OCI-M1 (cell line): ENCODE results near the gene ALAS2.
A peak's percentile ranks its signal among the peaks of the same experiment; 100 is the strongest.
"Not testable (repeated sequence)": the region's sequence is repeated elsewhere in the genome, so short reads cannot be mapped to it uniquely, and the experiment has no call there.

Source experiments
- DNase-seq: peaks from one replicate; lab custom pipeline; 2025; lab: John Stamatoyannopoulos, UW

The ALAS2 gene

GRCh38 chrX:55030271-55031205 is at the start of gene ALAS2:
Gene ALAS2, minus strand, starts transcription at chrX:55030977. Its CDS starts 4,977 bp downstream, at chrX:55026000.
- peak; percentile 68 for DNase-seq

GRCh38 chrX:55074851-55075467 is 44.2 kb upstream of the ALAS2 start, which contains the start of gene PAGE2B:
Gene PAGE2B, plus strand, starts transcription at chrX:55075030. Its CDS starts 1,012 bp downstream, at chrX:55076042.
- DNase-seq, result no peak

DNA sequence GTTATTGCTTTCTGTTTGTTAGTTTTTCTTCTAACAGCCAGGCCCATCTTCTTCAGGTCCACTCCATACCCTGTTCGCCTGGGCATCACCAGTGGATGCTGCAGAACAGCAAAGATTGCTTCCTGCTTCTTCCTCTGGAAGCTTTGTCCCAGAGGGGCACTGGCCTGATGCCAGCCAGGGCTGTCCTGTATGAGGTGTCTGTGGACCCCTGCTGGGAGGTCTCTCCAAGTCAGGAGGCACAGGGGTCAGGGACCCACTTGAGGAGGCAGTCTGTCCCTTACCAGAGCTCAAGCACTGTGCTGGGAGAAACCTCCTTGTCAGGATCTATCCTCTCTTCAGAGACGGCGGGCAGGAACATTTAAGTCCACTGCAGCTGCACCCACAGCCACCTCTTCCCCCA is 41.5 kb upstream of the ALAS2 start:
- no peak for DNase-seq

- DNase-seq, result not testable (repeated sequence)
These were observed 36.4 kb upstream of the ALAS2 start for GRCh38 chrX:55067180-55067579.

DNA sequence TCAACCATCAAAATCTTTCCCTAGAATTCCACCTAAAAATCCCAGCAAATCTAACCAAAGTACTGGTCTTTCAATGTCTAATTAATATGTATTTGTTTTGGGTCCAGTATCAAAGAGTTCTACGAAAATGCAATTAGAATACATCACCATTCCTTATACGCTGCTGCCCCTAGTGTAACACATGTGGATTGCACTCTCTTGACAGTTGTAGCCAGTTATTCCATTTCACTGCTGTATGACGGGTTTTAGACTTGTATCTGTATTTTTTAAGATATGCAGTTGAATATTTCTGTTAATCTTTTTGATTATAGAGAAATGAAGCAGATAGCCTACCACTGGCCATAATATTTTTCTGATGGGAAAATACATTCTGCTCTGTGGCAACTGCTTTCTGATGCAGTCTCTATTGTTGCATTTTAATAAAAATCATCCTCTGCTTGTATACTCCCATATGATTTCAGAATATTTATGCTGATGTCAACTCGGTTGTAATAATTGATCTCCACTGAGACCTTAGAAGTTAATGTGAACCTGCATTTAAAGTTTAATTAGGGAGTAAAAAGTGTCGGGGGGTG is 27.0 kb upstream of the ALAS2 start:
- DNase-seq, result peak; percentile 72

GRCh38 chrX:55056820-55057674 is 26.3 kb upstream of the ALAS2 start:
- DNase-seq, result peak; percentile 58

- DNase-seq, result not testable (repeated sequence)
These were observed 19.8 kb upstream of the ALAS2 start for GRCh38 chrX:55050599-55050998.

GRCh38 chrX:55041514-55041913 is 10.7 kb upstream of the ALAS2 start:
- no peak for DNase-seq

DNA sequence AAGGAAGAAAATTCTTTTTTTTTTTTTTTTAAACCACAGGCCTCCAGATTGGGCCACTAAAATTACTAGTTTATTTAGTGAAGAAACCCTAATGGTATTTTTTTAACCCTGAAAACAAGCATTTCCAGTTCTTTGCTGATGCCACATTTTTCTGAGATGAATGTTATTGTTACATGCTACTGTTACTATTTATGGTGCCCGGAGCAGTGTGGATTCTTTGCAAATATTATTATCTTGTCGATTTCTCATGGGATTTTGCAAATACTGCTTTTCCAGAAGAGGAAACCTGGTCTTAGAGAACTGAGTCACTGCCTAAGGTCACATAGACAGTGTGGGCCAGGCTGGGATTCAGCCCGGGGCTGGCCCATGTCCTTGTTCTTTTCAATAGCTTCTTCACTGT is 8.7 kb upstream of the ALAS2 start:
- no peak for DNase-seq

DNA sequence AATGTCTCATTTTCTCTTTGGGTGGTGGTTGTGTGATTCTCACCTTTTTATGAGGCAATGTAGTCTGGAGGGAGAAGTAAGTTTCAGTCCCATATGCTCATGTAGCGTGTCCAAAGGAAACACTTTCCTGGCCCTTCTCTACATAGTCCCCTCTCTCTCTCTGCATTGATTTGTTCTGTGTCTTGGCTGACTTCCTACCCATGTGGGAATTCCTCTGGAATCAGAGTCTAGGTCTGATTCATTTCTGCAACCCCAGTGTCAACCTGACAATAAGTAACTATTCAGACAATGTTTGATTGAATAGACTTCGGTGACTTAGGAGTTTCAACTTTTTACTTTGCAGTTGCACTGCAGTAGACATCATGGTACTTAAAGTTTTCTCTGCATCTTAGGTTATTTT is 2.7 kb upstream of the ALAS2 start:
- DNase-seq, result no peak

DNA sequence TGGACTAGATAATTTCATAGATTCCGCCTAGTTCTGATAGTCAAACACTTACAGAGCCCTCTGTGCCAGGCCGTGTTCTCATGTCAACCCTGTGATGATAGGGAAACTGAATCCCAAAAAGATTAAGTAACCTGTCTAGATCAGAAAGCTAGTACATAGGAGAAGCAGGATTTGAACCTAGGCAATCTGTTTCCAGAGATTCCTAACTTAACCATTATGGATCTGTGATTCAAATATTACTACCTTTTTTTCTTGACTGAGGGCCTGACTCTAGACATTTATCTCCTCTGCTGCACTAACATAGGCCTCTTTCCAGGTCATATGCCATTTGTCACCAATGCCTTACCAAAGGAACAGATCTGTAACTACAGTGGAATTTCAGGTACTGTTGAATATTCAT is 1.5 kb downstream of the ALAS2 start:
- no peak for DNase-seq

GRCh38 chrX:55028611-55029010 is 2.2 kb downstream of the ALAS2 start:
- peak; percentile 39 for DNase-seq

GRCh38 chrX:55028040-55028439 is 2.7 kb downstream of the ALAS2 start:
- DNase-seq, result peak; percentile 94

GRCh38 chrX:55026840-55027239 is 3.9 kb downstream of the ALAS2 start:
- no peak for DNase-seq

GRCh38 chrX:55026143-55026542 is 4.6 kb downstream of the ALAS2 start:
- no peak for DNase-seq

DNA sequence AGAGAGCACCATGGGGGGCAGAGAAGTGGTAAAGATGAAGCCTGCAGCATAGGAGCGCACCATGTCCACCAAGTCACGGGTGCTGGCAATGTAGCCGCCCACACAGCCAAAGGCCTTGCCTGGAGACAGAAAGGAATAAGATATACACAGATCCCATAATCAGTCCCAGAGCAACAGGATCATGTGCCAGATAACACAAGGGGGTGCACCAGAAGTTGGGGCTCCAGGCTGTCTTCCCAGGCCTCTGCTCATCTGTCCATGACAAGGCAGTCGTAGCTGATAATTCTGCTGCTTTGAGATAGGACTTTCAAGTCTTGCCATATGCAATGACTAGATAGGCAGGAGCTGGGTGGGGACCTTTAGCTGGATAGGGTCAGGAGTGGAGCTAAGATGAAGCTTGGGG is 15.9 kb downstream of the ALAS2 start:
- peak; percentile 93 for DNase-seq

DNA sequence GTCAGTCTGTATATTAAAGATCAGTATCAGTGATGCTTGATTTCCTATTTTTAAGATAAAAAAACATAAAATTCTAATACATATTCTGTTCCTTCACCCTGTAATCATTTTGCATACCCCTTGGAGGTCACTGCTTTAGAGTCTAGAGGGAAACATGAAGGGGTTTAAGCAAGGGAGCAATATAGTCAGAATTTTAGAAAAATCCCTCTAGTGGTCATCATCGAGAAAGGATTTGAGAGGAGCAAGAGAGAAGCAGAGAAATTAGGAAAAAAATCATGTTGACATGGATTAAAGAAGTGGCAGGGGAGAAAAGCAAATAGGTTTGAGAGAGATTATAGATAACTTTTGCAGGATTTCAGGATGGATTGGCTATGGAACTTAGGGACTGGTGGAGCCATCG is 19.5 kb downstream of the ALAS2 start:
- DNase-seq, result peak; percentile 43

- DNase-seq, result peak; percentile 43
These were observed 22.0 kb downstream of the ALAS2 start for GRCh38 chrX:55008571-55009358.

GRCh38 chrX:55007656-55008055 is 23.1 kb downstream of the ALAS2 start:
- DNase-seq, result no peak

DNA sequence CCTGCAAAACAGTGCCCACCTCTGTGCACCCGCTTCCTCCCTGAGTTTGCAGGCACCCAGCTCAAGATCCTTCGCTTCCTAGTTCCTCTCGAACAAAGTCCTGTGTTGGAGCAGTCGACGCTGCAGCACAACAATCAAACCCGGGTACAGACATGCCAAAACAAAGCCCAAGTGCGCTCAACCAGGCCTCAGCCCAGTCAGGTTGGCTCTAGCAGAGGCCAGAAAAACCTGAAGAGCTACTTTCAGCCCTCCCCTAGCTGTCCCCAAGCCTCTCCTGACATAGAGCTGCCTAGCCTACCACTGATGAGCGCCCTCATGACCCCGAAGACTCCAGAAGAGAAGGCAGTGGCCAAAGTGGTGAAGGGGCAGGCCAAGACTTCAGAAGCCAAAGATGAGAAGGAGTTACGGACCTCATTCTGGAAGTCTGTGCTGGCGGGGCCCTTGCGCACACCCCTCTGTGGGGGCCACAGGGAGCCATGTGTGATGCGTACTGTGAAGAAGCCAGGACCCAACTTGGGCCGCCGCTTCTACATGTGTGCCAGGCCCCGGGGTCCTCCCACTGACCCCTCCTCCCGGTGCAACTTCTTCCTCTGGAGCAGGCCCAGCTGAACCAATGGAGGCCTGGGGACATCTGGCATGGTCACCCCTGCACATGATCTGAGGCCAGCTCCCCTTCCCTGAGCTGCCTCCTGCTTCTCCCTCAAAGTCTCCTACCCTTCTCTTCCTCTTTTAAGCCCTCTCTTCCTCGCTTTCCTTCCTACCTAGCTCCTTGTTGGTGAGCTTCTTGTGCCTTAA is 23.8 kb downstream of the ALAS2 start:
- DNase-seq, result no peak
